Astrocyte (in vitro differentiated cells and primary cell): ENCODE measurements around the gene CRNN.

Source experiments
- EZH2 ChIP-seq: IDR thresholded peaks from 2 replicates; pipeline ENCODE4 v1.6.1; 2012; ENCODE audit warnings: mild to moderate bottlenecking, low read length, inconsistent platforms; ENCODE audit not compliant: insufficient read depth
- TF ChIP-seq, protein P1 (sequence below): IDR thresholded peaks from 2 replicates; pipeline ENCODE4 v1.5.1; 2011; ENCODE audit warnings: low read depth, mild to moderate bottlenecking, inconsistent platforms, low read length, moderate library complexity; ENCODE audit not compliant: insufficient read depth

DNA sequence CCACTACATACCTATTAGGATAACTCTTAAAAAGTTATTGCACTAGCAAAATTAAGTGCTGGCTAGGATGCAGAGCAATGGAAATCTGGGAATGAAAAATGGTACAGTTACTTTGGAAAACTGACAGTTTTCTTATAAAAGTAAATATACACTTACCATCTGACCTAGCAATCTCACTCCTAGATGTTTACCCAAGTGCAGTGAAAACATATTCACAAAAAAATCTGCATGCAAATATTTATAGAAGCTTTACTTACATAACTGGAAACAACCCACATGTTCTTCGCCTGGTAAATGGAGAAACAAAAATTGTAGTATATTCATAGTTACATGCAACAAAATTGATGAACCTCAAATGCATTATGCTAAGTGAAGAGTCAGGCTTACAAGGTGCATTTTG, 41.4 kb downstream of the CRNN start:
- TF ChIP-seq, protein P1, sequence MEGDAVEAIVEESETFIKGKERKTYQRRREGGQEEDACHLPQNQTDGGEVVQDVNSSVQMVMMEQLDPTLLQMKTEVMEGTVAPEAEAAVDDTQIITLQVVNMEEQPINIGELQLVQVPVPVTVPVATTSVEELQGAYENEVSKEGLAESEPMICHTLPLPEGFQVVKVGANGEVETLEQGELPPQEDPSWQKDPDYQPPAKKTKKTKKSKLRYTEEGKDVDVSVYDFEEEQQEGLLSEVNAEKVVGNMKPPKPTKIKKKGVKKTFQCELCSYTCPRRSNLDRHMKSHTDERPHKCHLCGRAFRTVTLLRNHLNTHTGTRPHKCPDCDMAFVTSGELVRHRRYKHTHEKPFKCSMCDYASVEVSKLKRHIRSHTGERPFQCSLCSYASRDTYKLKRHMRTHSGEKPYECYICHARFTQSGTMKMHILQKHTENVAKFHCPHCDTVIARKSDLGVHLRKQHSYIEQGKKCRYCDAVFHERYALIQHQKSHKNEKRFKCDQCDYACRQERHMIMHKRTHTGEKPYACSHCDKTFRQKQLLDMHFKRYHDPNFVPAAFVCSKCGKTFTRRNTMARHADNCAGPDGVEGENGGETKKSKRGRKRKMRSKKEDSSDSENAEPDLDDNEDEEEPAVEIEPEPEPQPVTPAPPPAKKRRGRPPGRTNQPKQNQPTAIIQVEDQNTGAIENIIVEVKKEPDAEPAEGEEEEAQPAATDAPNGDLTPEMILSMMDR, result no peak
- TF ChIP-seq EZH2, result no peak
